ENCODE measurements around the gene CCL24.

GRCh38 chr7:75811894-75812678, 1.5 kb downstream of the CCL24 start:
- TF ChIP-seq POLR2AphosphoS5 (IDR thresholded peaks at IDR 0.05; ENCODE audit: low read depth, low read length) (no peak), CTCF (IDR thresholded peaks at IDR 0.05) (no peak), SIN3A (IDR thresholded peaks at IDR 0.05; ENCODE audit: borderline replicate concordance, insufficient read depth, low read depth, low read length) (no peak), TCF7L2 (IDR thresholded peaks at IDR 0.05; ENCODE audit: low read depth, low read length) (no peak)
- TF ChIP-seq, protein P1, sequence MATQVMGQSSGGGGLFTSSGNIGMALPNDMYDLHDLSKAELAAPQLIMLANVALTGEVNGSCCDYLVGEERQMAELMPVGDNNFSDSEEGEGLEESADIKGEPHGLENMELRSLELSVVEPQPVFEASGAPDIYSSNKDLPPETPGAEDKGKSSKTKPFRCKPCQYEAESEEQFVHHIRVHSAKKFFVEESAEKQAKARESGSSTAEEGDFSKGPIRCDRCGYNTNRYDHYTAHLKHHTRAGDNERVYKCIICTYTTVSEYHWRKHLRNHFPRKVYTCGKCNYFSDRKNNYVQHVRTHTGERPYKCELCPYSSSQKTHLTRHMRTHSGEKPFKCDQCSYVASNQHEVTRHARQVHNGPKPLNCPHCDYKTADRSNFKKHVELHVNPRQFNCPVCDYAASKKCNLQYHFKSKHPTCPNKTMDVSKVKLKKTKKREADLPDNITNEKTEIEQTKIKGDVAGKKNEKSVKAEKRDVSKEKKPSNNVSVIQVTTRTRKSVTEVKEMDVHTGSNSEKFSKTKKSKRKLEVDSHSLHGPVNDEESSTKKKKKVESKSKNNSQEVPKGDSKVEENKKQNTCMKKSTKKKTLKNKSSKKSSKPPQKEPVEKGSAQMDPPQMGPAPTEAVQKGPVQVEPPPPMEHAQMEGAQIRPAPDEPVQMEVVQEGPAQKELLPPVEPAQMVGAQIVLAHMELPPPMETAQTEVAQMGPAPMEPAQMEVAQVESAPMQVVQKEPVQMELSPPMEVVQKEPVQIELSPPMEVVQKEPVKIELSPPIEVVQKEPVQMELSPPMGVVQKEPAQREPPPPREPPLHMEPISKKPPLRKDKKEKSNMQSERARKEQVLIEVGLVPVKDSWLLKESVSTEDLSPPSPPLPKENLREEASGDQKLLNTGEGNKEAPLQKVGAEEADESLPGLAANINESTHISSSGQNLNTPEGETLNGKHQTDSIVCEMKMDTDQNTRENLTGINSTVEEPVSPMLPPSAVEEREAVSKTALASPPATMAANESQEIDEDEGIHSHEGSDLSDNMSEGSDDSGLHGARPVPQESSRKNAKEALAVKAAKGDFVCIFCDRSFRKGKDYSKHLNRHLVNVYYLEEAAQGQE (IDR thresholded peaks at IDR 0.05; ENCODE audit: insufficient read depth in 1 of 2, low read depth in 2 of 2, low read length in 1 of 2) = no peak
